Myometrial cell (primary cell): Measurements from ENCODE around the gene MYH3. TPM values are rescaled to one million over a fixed set of nuclear protein-coding genes. Genes with fewer than 3 reads are reported as not detected.

Source experiments
- total RNA-seq: library from RNA; depleted of rRNA; stranded (reverse); fragments of >200 nt; gene quantifications from 2 replicates; pipeline ENCODE4 v1.2.3, GENCODE V29; 2015

Gene MYH3
- under 0.01 TPM in 2 replicates for total RNA-seq

DNA sequence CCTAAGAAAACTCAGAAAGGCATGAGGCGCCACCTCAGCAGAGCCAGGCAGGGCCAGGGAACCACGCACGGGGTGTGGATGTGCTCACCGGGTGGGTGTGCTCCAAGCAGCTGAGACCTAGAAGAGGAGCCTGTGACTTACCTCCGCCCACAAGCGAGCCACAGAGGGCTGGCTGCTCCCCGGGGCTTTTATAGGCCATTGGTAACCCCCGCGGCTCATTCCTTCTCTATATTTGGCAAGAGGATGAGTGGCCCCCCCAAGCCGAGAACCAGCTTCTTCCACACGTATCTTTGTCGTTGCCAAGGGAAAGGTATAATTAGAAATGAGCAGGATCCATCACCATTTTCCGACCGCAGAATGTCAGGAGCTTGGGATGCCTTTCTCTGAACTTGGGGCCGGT, at the start of gene MYH3:
TSS of gene MYH3 (minus strand) at position 162 of the 400 bp plus-strand sequence. CDS start 2,245 bp downstream, outside the sequence.

DNA sequence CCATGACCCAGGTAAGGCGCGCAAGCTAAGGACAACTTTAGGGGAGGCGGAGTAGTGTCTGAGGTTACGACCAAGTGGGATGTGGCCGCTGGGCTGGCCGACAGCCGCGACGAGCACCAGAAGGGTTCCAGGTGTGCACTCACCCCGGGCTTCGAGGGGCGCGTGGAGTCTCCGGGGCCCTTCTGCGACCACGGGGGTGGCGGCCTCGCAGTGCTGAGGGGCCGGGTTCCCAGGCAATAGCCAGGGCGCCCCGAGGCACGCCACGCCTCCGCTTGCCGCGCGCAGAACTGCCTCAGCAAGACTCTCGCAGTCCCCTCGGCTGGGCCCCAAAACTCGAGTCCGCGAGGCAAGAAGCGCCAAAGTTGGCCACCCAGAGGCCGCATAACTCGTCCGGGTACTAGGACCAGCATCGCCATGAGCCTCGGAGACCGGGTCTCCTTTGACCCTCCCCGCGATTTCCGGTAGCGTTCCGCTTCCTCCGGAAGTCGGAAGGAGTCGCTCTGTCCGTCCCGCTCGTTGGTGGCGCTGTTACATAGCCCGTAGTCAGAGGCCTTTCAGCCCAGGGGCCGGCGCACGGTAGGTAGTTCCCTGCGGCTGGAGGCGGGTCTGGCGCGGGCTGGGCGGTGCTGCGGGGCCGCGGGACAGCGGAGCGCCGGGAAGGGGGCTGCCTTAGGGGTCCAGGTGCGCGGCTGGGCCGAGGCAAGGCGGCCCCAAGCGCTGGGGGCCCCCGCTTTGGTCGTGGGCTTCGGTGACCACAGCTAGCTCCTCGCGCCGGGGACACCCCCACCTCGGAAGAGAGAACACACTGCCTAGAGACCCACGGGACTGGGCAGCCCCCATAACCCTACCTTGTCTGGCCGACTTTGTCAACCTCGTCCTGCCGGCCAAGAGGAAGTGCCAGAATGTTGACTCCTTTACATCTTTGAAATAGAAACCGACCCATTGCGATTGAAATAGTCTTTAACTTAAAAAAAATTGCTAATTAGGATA, 40.3 kb upstream of the MYH3 start, which contains the start of the genes ADPRM and SCO1:
TSS of gene ADPRM (plus strand) at position 503 of the 990 bp plus-strand sequence. CDS start 7,333 bp downstream, outside the sequence.
TSS of gene SCO1 (minus strand) at position 442 of the 990 bp plus-strand sequence. CDS start at position 416, 26 bp downstream.

Other genes starting within 250 kb of the MYH3 start
- not detected in 2 replicates for gene MYH8, start 235.4 kb downstream of the MYH3 start, total RNA-seq
- gene MYH4, start 187.8 kb downstream of the MYH3 start, total RNA-seq = not detected in 2 replicates
- gene MYH1, start 138.8 kb downstream of the MYH3 start, total RNA-seq = not detected in 2 replicates
- gene MYH2, start 107.7 kb downstream of the MYH3 start, total RNA-seq = under 0.01 TPM in 1 of 2 replicates, not detected in the other
- 26.5 and 30.7 TPM in 2 replicates for gene SCO1, start 40.2 kb upstream of the MYH3 start, total RNA-seq
- 6.6 and 13.3 TPM in 2 replicates for gene ADPRM, start 40.3 kb upstream of the MYH3 start, total RNA-seq
- gene TMEM220, start 72.7 kb upstream of the MYH3 start, total RNA-seq = 2.9 and 4.6 TPM in 2 replicates
- gene TMEM238L, start 146.8 kb upstream of the MYH3 start, total RNA-seq = not detected in 2 replicates
- gene PIRT, start 180.8 kb upstream of the MYH3 start, total RNA-seq = not detected in 2 replicates